A549 (cell line): ENCODE measurements around the gene SEPTIN10. TPM values are rescaled to one million over a fixed set of nuclear protein-coding genes. Genes with fewer than 3 reads are reported as not detected.

Experiments
- ATAC-seq, 2 experiments: fragments of 200-7000 bp in 1 of 2; fragments of >200 bp in 1 of 2; cut with Nextera tagmentation in 1 of 2; cut with Tn5 transposase in 1 of 2; 3 replicates each; pipeline versions ENCODE4 v1.8.0 to v1.9.1; 2018 to 2020; ENCODE audit warnings: mild to moderate bottlenecking in 1 of 2, moderate library complexity in 1 of 2
- CTCF ChIA-PET: fragments of 300-600 bp; sonication (Branson Sonifier 250); formaldehyde crosslinking; extraction: SDS; loops from one replicate; lab custom pipeline; 2021; ENCODE audit warnings: antibody characterized with exemption, inconsistent platforms; lab: Yijun Ruan, JAX
- POLR2A ChIA-PET: fragments of 350-600 bp; formaldehyde crosslinking; extraction: SDS; loops from one replicate; lab custom pipeline; 2021; ENCODE audit warnings: antibody characterized with exemption, inconsistent platforms; lab: Yijun Ruan, JAX
- DNase-seq, 2 experiments: peaks; one replicate each; pipeline versions ENCODE4 v3.0.0 to v3.0.0-alpha.2; 2011 to 2016; ENCODE audit warnings: low read depth in 1 of 2, low spot score in 1 of 2
- FAIRE-seq: peaks from 2 replicates; lab custom pipeline; 2011; peaks lifted over from hg19 to GRCh38; lab: Jason Lieb, UNC
- H3K27ac ChIP-seq, 2 experiments: fragments of >200 bp; sonication (Bioruptor Twin); formaldehyde crosslinking; 3 replicates each; pipeline ENCODE4 v1.5.1; 2016 to 2017
- H3K4me1 ChIP-seq: fragments of >200 bp; sonication (Bioruptor Twin); formaldehyde crosslinking; 3 replicates; pipeline ENCODE4 v1.6.1; 2016
- H3K4me2 ChIP-seq: fragments of >200 bp; sonication (Bioruptor Twin); formaldehyde crosslinking; 3 replicates; pipeline ENCODE4 v1.6.1; 2016
- H3K4me3 ChIP-seq: fragments of >200 bp; sonication (Bioruptor Twin); formaldehyde crosslinking; 3 replicates; pipeline ENCODE4 v1.5.1; 2016
- H3K9me3 ChIP-seq: fragments of >200 bp; sonication (Bioruptor Twin); formaldehyde crosslinking; 3 replicates; pipeline ENCODE4 v1.6.1; 2016
- CHD4 ChIP-seq: fragments of 200-600 bp; sonication (generic); IDR thresholded peaks from 2 replicates; pipeline ENCODE4 v1.6.1; 2016; ENCODE audit warnings: antibody characterized with exemption, mild to moderate bottlenecking, borderline replicate concordance
- EHF ChIP-seq: fragments of 250-450 bp; sonication (Bioruptor Pico); IDR thresholded peaks from 2 replicates; pipeline ENCODE4 v1.5.0; 2020; ENCODE audit warnings: mild to moderate bottlenecking
- EP300 ChIP-seq, 2 experiments: fragments of >200 bp; sonication (Bioruptor Twin); formaldehyde crosslinking; IDR thresholded peaks; 2 replicates in 1 of 2; 3 replicates in 1 of 2; pipeline ENCODE4 v1.6.1; 2016 to 2017
- FOSB ChIP-seq: fragments of 250-450 bp; sonication (Bioruptor Pico); IDR thresholded peaks from 2 replicates; pipeline ENCODE4 v1.5.0; 2020; ENCODE audit warnings: mild to moderate bottlenecking, moderate library complexity
- FOXS1 ChIP-seq: fragments of 250-450 bp; sonication (Bioruptor Pico); IDR thresholded peaks from 2 replicates; pipeline ENCODE4 v1.5.0; 2020; ENCODE audit warnings: mild to moderate bottlenecking, moderate library complexity
- HDAC2 ChIP-seq: fragments of 200-600 bp; sonication (generic); IDR thresholded peaks from 2 replicates; pipeline ENCODE4 v1.6.1; 2016
- HES2 ChIP-seq: fragments of >200 bp; sonication (Bioruptor Twin); formaldehyde crosslinking; IDR thresholded peaks from 2 replicates; pipeline ENCODE4 v1.6.1; 2016
- HEYL ChIP-seq: fragments of 250-450 bp; sonication (Bioruptor Pico); IDR thresholded peaks from 2 replicates; pipeline ENCODE4 v1.8.0; 2021; ENCODE audit warnings: mild to moderate bottlenecking, moderate library complexity
- HOXA7 ChIP-seq: fragments of 250-450 bp; sonication (Bioruptor Pico); IDR thresholded peaks from 2 replicates; pipeline ENCODE4 v1.5.0; 2020; ENCODE audit warnings: mild to moderate bottlenecking, moderate library complexity
- HOXB5 ChIP-seq: fragments of 250-450 bp; sonication (Bioruptor Pico); IDR thresholded peaks from 2 replicates; pipeline ENCODE4 v1.5.0; 2020; ENCODE audit warnings: mild to moderate bottlenecking, moderate library complexity
- NFE2L2 ChIP-seq: fragments of 150-350 bp; conservative IDR thresholded peaks from 2 replicates; pipeline ENCODE4 v1.6.1; 2014; ENCODE audit warnings: low read length
- NPAS2 ChIP-seq: fragments of 250-450 bp; sonication (Bioruptor Pico); IDR thresholded peaks from 2 replicates; pipeline ENCODE4 v1.8.0; 2022; ENCODE audit warnings: mild to moderate bottlenecking, moderate library complexity, borderline replicate concordance
- POLR2A ChIP-seq: IDR thresholded peaks from 2 replicates; pipeline ENCODE4 v1.6.1; 2012; ENCODE audit warnings: mild to moderate bottlenecking, low read length
- POLR2AphosphoS2 ChIP-seq: conservative IDR thresholded peaks from 2 replicates; pipeline ENCODE4 v1.6.1; 2012; ENCODE audit warnings: low read length, improper control_type of control experiment, inconsistent platforms
- RCOR1 ChIP-seq: fragments of 150-350 bp; IDR thresholded peaks from 2 replicates; pipeline ENCODE4 v1.6.1; 2014; ENCODE audit warnings: antibody characterized with exemption, low read length, low read depth
- REST ChIP-seq: fragments of 200-600 bp; sonication (generic); IDR thresholded peaks from 2 replicates; pipeline ENCODE4 v1.6.1; 2016; ENCODE audit warnings: antibody characterized with exemption, mild to moderate bottlenecking, moderate library complexity
- RFX5 ChIP-seq: fragments of 450-650 bp; IDR thresholded peaks from 2 replicates; pipeline ENCODE4 v1.7.1; 2014; ENCODE audit warnings: antibody characterized with exemption, mild to moderate bottlenecking, moderate library complexity
- RNF2 ChIP-seq: fragments of 200-600 bp; sonication (generic); IDR thresholded peaks from 2 replicates; pipeline ENCODE4 v1.6.1; 2016; ENCODE audit warnings: low read depth, mild to moderate bottlenecking, antibody characterized with exemption, moderate library complexity, borderline replicate concordance
- TP53 ChIP-seq: fragments of 250-450 bp; sonication (Bioruptor Pico); IDR thresholded peaks from 2 replicates; pipeline ENCODE4 v1.5.0; 2021; ENCODE audit warnings: mild to moderate bottlenecking, moderate library complexity
- USF2 ChIP-seq: fragments of 450-650 bp; IDR thresholded peaks from 2 replicates; pipeline ENCODE4 v1.6.1; 2014; ENCODE audit warnings: antibody characterized with exemption
- ZSCAN20 ChIP-seq: fragments of 250-450 bp; sonication (Bioruptor Pico); IDR thresholded peaks from 2 replicates; pipeline ENCODE4 v1.8.0; 2022; ENCODE audit warnings: mild to moderate bottlenecking, moderate library complexity
- WGBS: methylation state at CpG from one replicate; pipeline ENCODE4 v1.1.6; 2017; ENCODE audit errors: missing lambda C conversion rate; 5-methylcytosine and 5-hydroxymethylcytosine counted together
- polyA plus RNA-seq, 4 experiments: library from polyadenylated mRNA; depleted of rRNA in 3 of 4; stranded (reverse); fragments of >200 nt; fragmentation: RNase III in 1 of 4; extraction: RNeasy Plus Mini Kit Qiagen cat#74134 plus additional on column Dnase treatment in 1 of 4; gene quantifications; 2 replicates in 3 of 4; 3 replicates in 1 of 4; pipeline ENCODE4 v1.2.3, GENCODE V29; 2011 to 2017
- TF ChIP-seq, protein P1 (sequence below): fragments of 250-450 bp; sonication (Bioruptor Pico); IDR thresholded peaks from 2 replicates; pipeline ENCODE4 v1.5.0; 2020; ENCODE audit warnings: low read depth, mild to moderate bottlenecking, moderate library complexity

Gene SEPTIN10
- polyA plus RNA-seq, 2 of the 4 experiments (the other 2 are of a cell fraction): 87.6 to 95.0 TPM

DNA sequence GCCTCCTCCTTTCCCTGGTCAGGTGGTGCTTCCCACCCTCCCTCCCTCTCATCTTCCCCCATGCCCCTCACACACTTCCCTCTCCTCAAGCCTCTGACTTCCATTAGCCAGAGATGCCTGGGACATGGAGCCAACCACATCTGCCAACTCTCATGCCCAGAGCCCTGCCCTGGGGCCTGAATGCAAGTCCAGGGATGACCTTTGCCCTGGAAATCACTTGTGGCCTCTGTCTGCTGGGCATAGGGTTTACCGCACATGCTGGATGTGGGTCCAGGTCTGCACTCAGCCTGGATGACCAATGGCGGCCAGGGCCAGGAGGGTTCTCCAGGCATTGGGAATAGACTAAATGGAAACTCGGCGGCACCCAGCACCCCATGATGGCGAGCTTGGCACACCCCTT is 98.9 kb downstream of the SEPTIN10 start:
- Histone ChIP-seq H3K27ac (no peak overlapping the region; a peak in 2 of 6 replicates), H3K4me2 (no peak overlapping the region), H3K4me1 (peaks cover 7% of the 10 kb centered on the region; the same call in 1 of the 3 replicates), H3K4me3 (no peak overlapping the region), H3K9me3 (no peaks in the 10 kb centered on the region)
- WGBS: 92% methylated on average over 5 of the region's 5 CpGs
- ChIA-PET POLR2A (no interaction called here), CTCF (interaction anchor here (1.5 to 2.3 kb wide), 4 partner anchors 31 to 386 kb away, joined by 5 to 13 read pairs (median 6); partner anchors contain the start of gene SH3RF3)
- DNase-seq: no peak
- no peak for TF ChIP-seq CHD4
- no peak for ATAC-seq
- no peak for FAIRE-seq

GRCh38 chr2:109513749-109514588 is 99.8 kb downstream of the SEPTIN10 start:
- Histone ChIP-seq H3K9me3 (no peaks in the 10 kb centered on the region), H3K4me1 (peaks cover 7% of the 10 kb centered on the region; the same call in 1 of the 3 replicates), H3K4me2 (no peak overlapping the region; the same call in 2 of the 3 replicates), H3K27ac (peak overlapping the region in 1 of 2 experiments; percentile 43; a peak in 3 of 6 replicates), H3K4me3 (no peak overlapping the region)
- TF ChIP-seq ZSCAN20 (CRISPR knock-in tag) (no peak), RNF2 (no peak), RFX5 (no peak), REST (no peak), HES2 (no peak), EHF (no peak), TP53 (no peak), HOXB5 (CRISPR knock-in tag) (no peak)
- WGBS: 48% methylated on average over 16 of the region's 20 CpGs
- CTCF ChIA-PET: interaction anchor here (0.7 to 2.3 kb wide), 6 partner anchors 32 to 385 kb away, joined by 3 to 13 read pairs (median 5); partner anchors contain the start of gene SH3RF3
- POLR2A ChIA-PET: no interaction called here
- FAIRE-seq (no peak), DNase-seq (peak in 1 of 2 experiments; percentile 24), ATAC-seq (no peak)

GRCh38 chr2:109513230-109513629 is 100.5 kb downstream of the SEPTIN10 start:
- no peak for FAIRE-seq
- CTCF ChIA-PET: interaction anchor here (2.3 to 8.7 kb wide), 2 partner anchors 222 to 387 kb away, joined by 13 to 110 read pairs; partner anchors contain the start of gene SH3RF3

More at GRCh38 chr2:109513230-109513629, 100.5 kb downstream of the SEPTIN10 start:
- no peak overlapping the region for H3K27ac ChIP-seq
- 80% methylated on average over 5 of the region's 5 CpGs for WGBS
- H3K4me3 ChIP-seq: no peak overlapping the region
- DNase-seq (no peak), ATAC-seq (no peak)
- H3K4me2 ChIP-seq: no peak overlapping the region
- POLR2A ChIA-PET: no interaction called here
- peaks cover 7% of the 10 kb centered on the region; the same call in 1 of the 3 replicates for H3K4me1 ChIP-seq
- H3K9me3 ChIP-seq: no peaks in the 10 kb centered on the region
- no peak for TF ChIP-seq FOSB (CRISPR knock-in tag)
- no peak for TF ChIP-seq ZSCAN20 (CRISPR knock-in tag)
- no peak for TF ChIP-seq HOXA7
- TF ChIP-seq EP300 (IDR thresholded peaks at IDR 0.05): no peak
- TF ChIP-seq FOXS1 (CRISPR knock-in tag): no peak
- no peak for TF ChIP-seq USF2
- no peak for TF ChIP-seq NPAS2 (CRISPR knock-in tag)
- no peak for TF ChIP-seq POLR2AphosphoS2
- no peak for TF ChIP-seq HEYL (CRISPR knock-in tag)
- TF ChIP-seq EHF: no peak
- no peak for TF ChIP-seq RCOR1
- no peak for TF ChIP-seq RNF2
- no peak for TF ChIP-seq POLR2A
- TF ChIP-seq, protein P1, sequence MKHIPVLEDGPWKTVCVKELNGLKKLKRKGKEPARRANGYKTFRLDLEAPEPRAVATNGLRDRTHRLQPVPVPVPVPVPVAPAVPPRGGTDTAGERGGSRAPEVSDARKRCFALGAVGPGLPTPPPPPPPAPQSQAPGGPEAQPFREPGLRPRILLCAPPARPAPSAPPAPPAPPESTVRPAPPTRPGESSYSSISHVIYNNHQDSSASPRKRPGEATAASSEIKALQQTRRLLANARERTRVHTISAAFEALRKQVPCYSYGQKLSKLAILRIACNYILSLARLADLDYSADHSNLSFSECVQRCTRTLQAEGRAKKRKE: no peak
- TF ChIP-seq HDAC2: no peak
- TF ChIP-seq NFE2L2: no peak
- TF ChIP-seq, all 56 proteins: peak for 0
